ENCODE data around the gene SEC11C. TPM values are rescaled to one million over a fixed set of nuclear protein-coding genes. Genes with fewer than 3 reads are reported as not detected.
A peak's percentile ranks its signal among the peaks of the same experiment; 100 is the strongest.

SEC11C gene
- total RNA-seq, 4 donors from 2014 or later, result 4.4 to 136 (median 24.7) TPM

DNA sequence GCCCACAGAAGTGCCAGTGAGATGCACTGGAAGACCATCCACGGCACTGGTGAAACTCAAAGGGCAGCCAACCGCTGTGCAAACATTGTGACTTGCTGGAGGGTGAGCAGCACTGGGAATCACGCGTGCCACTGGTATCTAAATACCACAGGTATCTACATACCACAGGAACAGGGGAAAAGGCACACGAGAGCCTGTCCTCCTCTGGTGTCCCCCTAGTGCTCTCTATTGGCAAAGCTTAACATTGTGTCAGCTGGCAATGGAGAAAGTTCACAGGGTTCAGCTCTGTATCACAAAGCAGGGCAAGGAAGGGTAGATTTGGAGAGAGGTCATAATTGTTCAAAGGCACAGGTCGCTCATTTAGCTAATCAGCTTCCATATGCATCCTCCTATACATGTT lies 12.6 kb upstream of the SEC11C start:
- intact Hi-C loops (cut with DNase I; ENCODE audit: low total_unique reads), result no loop called here
- no peak overlapping the region for H3K4me3 ChIP-seq
- no peaks in the 10 kb centered on the region for H3K9me3 ChIP-seq
- no peak for DNase-seq
- H3K36me3 ChIP-seq, result no peaks in the 10 kb centered on the region
- TF ChIP-seq CTCF (IDR thresholded peaks at IDR 0.05) (no peak), POLR2A (IDR thresholded peaks at IDR 0.05) (no peak)
- no peaks in the 10 kb centered on the region for H3K27me3 ChIP-seq
- no peaks in the 10 kb centered on the region for H3K4me1 ChIP-seq
- no peak overlapping the region for H3K27ac ChIP-seq

DNA sequence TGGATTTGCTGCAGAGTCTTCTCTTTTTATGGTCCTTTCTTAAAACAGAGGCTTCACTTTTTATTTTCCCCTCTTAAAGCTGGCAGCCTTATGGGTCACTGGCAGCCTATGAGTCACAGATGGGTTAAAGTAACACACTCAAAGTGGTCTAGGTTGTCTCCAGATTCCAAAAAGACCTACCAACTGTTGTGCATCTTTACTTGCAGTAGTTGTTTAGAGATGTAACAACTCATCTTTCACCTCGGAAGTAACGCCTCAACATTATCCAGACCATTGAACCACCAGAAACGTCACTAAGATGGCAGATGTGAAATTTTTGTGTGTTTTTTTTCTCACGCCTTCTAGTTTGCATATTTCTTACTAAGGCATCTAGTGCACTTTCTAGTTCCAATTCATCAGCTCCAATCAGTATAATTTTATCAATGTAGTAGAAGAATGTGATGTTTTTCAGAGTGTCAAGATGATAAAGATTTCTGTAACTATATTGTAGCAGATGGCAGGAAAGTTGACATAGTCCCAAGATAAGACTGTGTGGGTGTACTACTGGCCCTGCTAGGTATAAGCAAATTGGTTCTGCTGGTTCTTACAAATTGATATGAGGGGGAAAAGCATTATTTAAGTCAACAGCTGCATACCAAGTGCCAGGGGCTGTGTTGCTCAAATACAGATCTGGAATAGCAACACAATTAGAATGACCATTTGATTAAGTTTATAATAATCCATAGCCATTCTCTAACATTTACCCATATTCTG lies 9.6 kb upstream of the SEC11C start:
- no peaks in the 10 kb centered on the region for H3K36me3 ChIP-seq
- no peak overlapping the region for H3K4me3 ChIP-seq
- TF ChIP-seq CTCF (IDR thresholded peaks at IDR 0.05) (no peak), POLR2A (IDR thresholded peaks at IDR 0.05) (no peak)
- H3K4me1 ChIP-seq, result no peaks in the 10 kb centered on the region
- no peak for DNase-seq
- no peak overlapping the region for H3K27ac ChIP-seq
- no peaks in the 10 kb centered on the region for H3K27me3 ChIP-seq
- intact Hi-C loops (cut with DNase I; ENCODE audit: low total_unique reads), result no loop called here
- H3K9me3 ChIP-seq, result no peaks in the 10 kb centered on the region

DNA sequence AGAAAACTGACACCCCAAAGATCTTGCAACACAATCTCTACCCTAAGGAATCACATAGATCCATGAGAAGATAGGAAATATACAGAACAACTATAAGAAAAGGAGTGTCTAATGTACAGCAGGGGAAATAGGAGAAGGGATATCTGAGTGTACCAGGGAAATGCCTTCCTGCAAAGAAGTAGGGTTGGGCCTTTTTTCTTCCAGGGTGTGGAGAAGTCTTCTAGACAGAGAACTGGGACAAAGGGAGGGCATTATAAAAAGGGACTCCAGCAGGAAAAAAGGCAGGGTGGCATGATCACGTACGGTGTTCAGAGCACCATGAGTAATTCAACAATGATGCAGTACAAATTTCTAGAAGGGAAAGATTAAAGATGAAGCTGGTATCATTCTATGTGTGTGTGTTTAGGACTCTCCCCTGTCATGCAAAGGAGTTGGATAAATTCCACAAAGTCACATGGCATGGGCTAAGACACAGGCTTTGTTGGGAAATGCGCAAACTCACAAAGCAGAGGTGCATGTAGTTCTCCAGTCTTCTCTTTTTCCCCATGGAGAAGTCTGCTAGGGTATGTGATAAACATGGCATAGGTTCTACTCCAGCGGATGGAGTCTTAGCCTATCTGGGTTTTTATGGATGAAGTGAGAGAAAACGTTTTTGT lies 6.7 kb upstream of the SEC11C start:
- DNase-seq, result no peak
- Histone ChIP-seq H3K9me3 (no peaks in the 10 kb centered on the region), H3K36me3 (no peaks in the 10 kb centered on the region), H3K27ac (no peak overlapping the region), H3K4me1 (no peaks in the 10 kb centered on the region), H3K27me3 (no peaks in the 10 kb centered on the region), H3K4me3 (no peak overlapping the region)
- intact Hi-C loops (cut with DNase I; ENCODE audit: low total_unique reads), result no loop called here
- TF ChIP-seq CTCF (IDR thresholded peaks at IDR 0.05) (no peak), POLR2A (IDR thresholded peaks at IDR 0.05) (no peak)

GRCh38 chr18:59139291-59139614 lies 431 bp upstream of the SEC11C start:
- H3K27me3 ChIP-seq, result no peaks in the 10 kb centered on the region
- intact Hi-C loops (cut with DNase I; ENCODE audit: low total_unique reads), result no loop called here
- DNase-seq, result peak; percentile 87 to 90
- no peak for TF ChIP-seq POLR2A (IDR thresholded peaks at IDR 0.05)
- TF ChIP-seq CTCF (IDR thresholded peaks at IDR 0.05), result no peak
- H3K4me1 ChIP-seq, result no peaks in the 10 kb centered on the region
- H3K9me3 ChIP-seq, result no peaks in the 10 kb centered on the region
- H3K4me3 ChIP-seq, result peak overlapping the region; percentile 90 to 99
- H3K36me3 ChIP-seq, result no peaks in the 10 kb centered on the region
- H3K27ac ChIP-seq, result peak overlapping the region; percentile 81 to 89

- H3K36me3 ChIP-seq, result no peaks in the 10 kb centered on the region
- no peaks in the 10 kb centered on the region for H3K9me3 ChIP-seq
- H3K27ac ChIP-seq, result peak overlapping the region; percentile 81 to 89
- intact Hi-C loops (cut with DNase I; ENCODE audit: low total_unique reads), result no loop called here
- TF ChIP-seq POLR2A (IDR thresholded peaks at IDR 0.05), result no peak
- no peak for TF ChIP-seq CTCF (IDR thresholded peaks at IDR 0.05)
- H3K4me1 ChIP-seq, result no peaks in the 10 kb centered on the region
- peak overlapping the region; percentile 90 to 99 for H3K4me3 ChIP-seq
- H3K27me3 ChIP-seq, result no peaks in the 10 kb centered on the region
- no peak for DNase-seq
These were observed 710 bp downstream of the SEC11C start for GRCh38 chr18:59140302-59140885.
